B cell (primary cell): ENCODE measurements around the gene STARD9. TPM values are rescaled to one million over a fixed set of nuclear protein-coding genes. Genes with fewer than 3 reads are reported as not detected.

Experiments
- ATAC-seq: fragments of 200-7000 bp; cut with Tn5 transposase; one replicate; pipeline ENCODE4 v1.10.0; 2021; ENCODE audit warnings: low read depth, mild to moderate bottlenecking, moderate number of reproducible peaks, moderate library complexity
- CTCF ChIA-PET: fragments of 350-600 bp; sonication (Branson Sonifier 250); formaldehyde crosslinking; loops from one replicate; lab custom pipeline; 2021; ENCODE audit warnings: antibody characterized with exemption, inconsistent platforms; lab: Charles Lee
- POLR2A ChIA-PET: fragments of 350-600 bp; sonication (Branson Sonifier 250); formaldehyde crosslinking; loops from one replicate; lab custom pipeline; 2021; ENCODE audit warnings: antibody characterized with exemption; lab: Charles Lee
- DNase-seq: peaks from one replicate; pipeline ENCODE4 v3.0.0; 2013
- H2AFZ ChIP-seq: 2 replicates; pipeline ENCODE4 v1.6.1; 2012; ENCODE audit warnings: mild to moderate bottlenecking, low read depth, low read length; ENCODE audit not compliant: insufficient read depth, poor library complexity, severe bottlenecking
- H3K27ac ChIP-seq, 2 donors: 1 replicate in 1 of 2; 2 replicates in 1 of 2; pipeline ENCODE4 v1.5.1; 2012 to 2013; ENCODE audit warnings: low read length in 2 of 2, mild to moderate bottlenecking in 2 of 2, moderate library complexity in 1 of 2
- H3K27me3 ChIP-seq, 4 experiments: fragments of 200-600 bp in 1 of 4; sonication (generic) in 1 of 4; replicated peaks in 1 of 4; 1 replicate in 2 of 4; 2 replicates in 2 of 4; pipeline versions ENCODE4 v1.6.1 to v1.7.0; 2013 to 2016; ENCODE audit warnings: low read length in 3 of 4, mild to moderate bottlenecking in 2 of 4, mixed read lengths in 1 of 4, moderate library complexity in 1 of 4; ENCODE audit not compliant: insufficient read depth in 4 of 4, control insufficient read depth in 3 of 4; ENCODE audit errors: control extremely low read depth in 1 of 4
- H3K36me3 ChIP-seq, 2 experiments: replicated peaks in 1 of 2; 1 replicate in 1 of 2; 2 replicates in 1 of 2; pipeline versions ENCODE4 v1.6.1 to v1.7.1; 2013; ENCODE audit warnings: low read length in 1 of 2; ENCODE audit not compliant: insufficient read depth in 2 of 2, control insufficient read depth in 1 of 2; ENCODE audit errors: control extremely low read depth in 1 of 2, extremely low read depth in 1 of 2
- H3K4me1 ChIP-seq, 2 donors: fragments of 200-600 bp in 1 of 2; sonication (generic) in 1 of 2; 1 replicate in 1 of 2; 2 replicates in 1 of 2; pipeline versions ENCODE4 v1.5.1 to v1.6.1; 2013 to 2017; ENCODE audit warnings: low read length in 2 of 2; ENCODE audit not compliant: control insufficient read depth in 2 of 2, insufficient read depth in 2 of 2
- H3K4me2 ChIP-seq: replicated peaks from 2 replicates; pipeline ENCODE3; 2012; ENCODE audit warnings: mild to moderate bottlenecking, low read depth, low read length; ENCODE audit not compliant: poor library complexity, severe bottlenecking
- H3K4me3 ChIP-seq, 5 experiments: fragments of 200-600 bp in 1 of 5; sonication (generic) in 1 of 5; 1 replicate in 3 of 5; 2 replicates in 2 of 5; pipeline versions ENCODE4 v1.5.1 to v1.7.0; 2011 to 2016; ENCODE audit warnings: low read length in 4 of 5, mild to moderate bottlenecking in 4 of 5, low read depth in 2 of 5, control low read depth in 1 of 5, moderate library complexity in 1 of 5; ENCODE audit not compliant: insufficient read depth in 1 of 5; ENCODE audit errors: control extremely low read depth in 1 of 5, extremely low read depth in 1 of 5
- H3K79me2 ChIP-seq: fragments of 200-600 bp; sonication (generic); one replicate; pipeline ENCODE4 v1.6.0; 2016; ENCODE audit warnings: low read length; ENCODE audit not compliant: control insufficient read depth, insufficient read depth
- H3K9ac ChIP-seq: fragments of 200-600 bp; sonication (generic); 2 replicates; pipeline ENCODE4 v1.6.1; 2017; ENCODE audit warnings: mild to moderate bottlenecking, low read length, moderate library complexity
- H3K9me3 ChIP-seq, 3 donors: one replicate each; pipeline versions ENCODE4 v1.6.1 to v1.7.1; 2013; ENCODE audit warnings: low read length in 2 of 3; ENCODE audit not compliant: control insufficient read depth in 2 of 3, insufficient read depth in 1 of 3; ENCODE audit errors: control extremely low read depth in 1 of 3
- H4K20me1 ChIP-seq: 2 replicates; pipeline ENCODE4 v1.6.0; 2012; ENCODE audit warnings: mild to moderate bottlenecking, low read length; ENCODE audit not compliant: insufficient read depth, control insufficient read depth, poor library complexity, severe bottlenecking
- H3K27ac Mint-ChIP-seq: one replicate; pipeline ENCODE4 v1.8.0; 2021; ENCODE audit warnings: mixed read lengths
- H3K27me3 Mint-ChIP-seq: one replicate; pipeline ENCODE4 v1.8.0; 2021; ENCODE audit warnings: mixed read lengths
- H3K4me1 Mint-ChIP-seq: one replicate; pipeline ENCODE4 v1.8.0; 2021; ENCODE audit warnings: mixed read lengths
- H3K4me3 Mint-ChIP-seq: one replicate; pipeline ENCODE4 v1.8.0; 2021; ENCODE audit warnings: mixed read lengths
- H3K9me3 Mint-ChIP-seq: one replicate; pipeline ENCODE4 v1.8.0; 2022; ENCODE audit warnings: mixed read lengths; ENCODE audit not compliant: insufficient read depth
- EZH2 ChIP-seq: IDR thresholded peaks from 2 replicates; pipeline ENCODE4 v1.6.1; 2012; ENCODE audit warnings: borderline replicate concordance, low read depth, mild to moderate bottlenecking, moderate library complexity, low read length; ENCODE audit not compliant: insufficient read depth, poor library complexity, severe bottlenecking
- WGBS: methylation state at CpG from one replicate; pipeline ENCODE4 v1.1.5; 2013; ENCODE audit warnings: missing lambda C conversion rate; ENCODE audit not compliant: insufficient coverage; 5-methylcytosine and 5-hydroxymethylcytosine counted together
- intact Hi-C: fragments of 100-400 bp; cut with micrococcal nuclease; formaldehyde crosslinking; loops from one replicate; pipeline ENCODE4 v1.10.0; 2022
- polyA plus RNA-seq: library from polyadenylated mRNA; depleted of rRNA; stranded (reverse); fragments of >200 nt; gene quantifications from 2 replicates; pipeline ENCODE4 v1.2.3, GENCODE V29; 2012
- total RNA-seq, 2 donors: library from RNA; stranded (reverse); fragments of 120-200 nt in 1 of 2; gene quantifications; 1 replicate in 1 of 2; 2 replicates in 1 of 2; pipeline versions ENCODE4 v1.2.3 to v1.2.4, GENCODE V29; 2013 to 2022
- TF ChIP-seq, protein P1 (sequence below): fragments of 200-600 bp; IDR thresholded peaks from one replicate; pipeline ENCODE4 v1.8.0; 2022; ENCODE audit warnings: antibody characterized with exemption, mild to moderate bottlenecking

The STARD9 gene
- total and polyA plus RNA-seq, 2 donors (not counting 1 experiment from before 2014, with no cell fraction given) = 5.0 to 23.1 TPM

- Mint-ChIP-seq H3K4me1 (no peaks in the 10 kb centered on the region), H3K4me3 (no peak overlapping the region), H3K27ac (no peak overlapping the region), H3K9me3 (no peaks in the 10 kb centered on the region), H3K27me3 (no peaks in the 10 kb centered on the region)
- TF ChIP-seq, protein P1, sequence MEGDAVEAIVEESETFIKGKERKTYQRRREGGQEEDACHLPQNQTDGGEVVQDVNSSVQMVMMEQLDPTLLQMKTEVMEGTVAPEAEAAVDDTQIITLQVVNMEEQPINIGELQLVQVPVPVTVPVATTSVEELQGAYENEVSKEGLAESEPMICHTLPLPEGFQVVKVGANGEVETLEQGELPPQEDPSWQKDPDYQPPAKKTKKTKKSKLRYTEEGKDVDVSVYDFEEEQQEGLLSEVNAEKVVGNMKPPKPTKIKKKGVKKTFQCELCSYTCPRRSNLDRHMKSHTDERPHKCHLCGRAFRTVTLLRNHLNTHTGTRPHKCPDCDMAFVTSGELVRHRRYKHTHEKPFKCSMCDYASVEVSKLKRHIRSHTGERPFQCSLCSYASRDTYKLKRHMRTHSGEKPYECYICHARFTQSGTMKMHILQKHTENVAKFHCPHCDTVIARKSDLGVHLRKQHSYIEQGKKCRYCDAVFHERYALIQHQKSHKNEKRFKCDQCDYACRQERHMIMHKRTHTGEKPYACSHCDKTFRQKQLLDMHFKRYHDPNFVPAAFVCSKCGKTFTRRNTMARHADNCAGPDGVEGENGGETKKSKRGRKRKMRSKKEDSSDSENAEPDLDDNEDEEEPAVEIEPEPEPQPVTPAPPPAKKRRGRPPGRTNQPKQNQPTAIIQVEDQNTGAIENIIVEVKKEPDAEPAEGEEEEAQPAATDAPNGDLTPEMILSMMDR = no peak
- no peak for TF ChIP-seq EZH2
- DNase-seq = no peak
- Histone ChIP-seq H3K4me1 (no peaks in the 10 kb centered on the region), H3K4me2 (no peak overlapping the region), H3K27ac (no peak overlapping the region), H2AFZ (no peak overlapping the region), H3K4me3 (no peak overlapping the region), H4K20me1 (no peaks in the 10 kb centered on the region), H3K79me2 (no peaks in the 10 kb centered on the region), H3K36me3 (peaks cover 0 to 6% of the 10 kb centered on the region in 2 experiments), H3K27me3 (no peaks in the 10 kb centered on the region), H3K9ac (no peak overlapping the region), H3K9me3 (no peaks in the 10 kb centered on the region)
- intact Hi-C loops = no loop called here
- 84% methylated on average over 4 of the region's 4 CpGs for WGBS
- no peak for ATAC-seq
- ChIA-PET POLR2A (no interaction called here), CTCF (no interaction called here)
Measured at GRCh38 chr15:42691308-42691707, 115.9 kb downstream of the STARD9 start.

DNA sequence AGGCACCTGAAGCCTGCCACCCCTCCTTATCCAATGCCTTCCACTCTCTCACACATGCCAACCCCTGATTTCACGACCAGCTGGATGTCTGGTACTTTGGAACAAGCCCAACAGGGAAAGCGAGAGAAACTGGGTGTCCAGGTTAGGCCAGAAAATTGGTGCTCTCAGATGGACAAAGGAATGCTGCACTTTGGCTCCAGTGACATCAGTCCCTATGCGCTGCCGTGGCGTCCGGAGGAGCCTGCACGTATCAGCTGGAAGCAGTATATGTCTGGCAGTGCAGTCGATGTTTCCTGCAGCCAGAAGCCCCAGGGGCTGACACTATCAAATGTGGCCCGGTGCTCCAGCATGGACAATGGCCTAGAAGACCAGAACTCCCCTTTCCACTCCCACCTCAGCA is 116.4 kb downstream of the STARD9 start:
- CTCF ChIA-PET = no interaction called here

More for the DNA sequence above, 116.4 kb downstream of the STARD9 start:
- DNase-seq (no peak), ATAC-seq (no peak)
- Histone ChIP-seq H3K27ac (no peak overlapping the region), H3K79me2 (no peaks in the 10 kb centered on the region), H3K36me3 (peaks cover 0 to 6% of the 10 kb centered on the region in 2 experiments), H2AFZ (no peak overlapping the region), H3K4me3 (no peak overlapping the region), H3K27me3 (no peaks in the 10 kb centered on the region), H3K9me3 (no peaks in the 10 kb centered on the region), H4K20me1 (no peaks in the 10 kb centered on the region), H3K9ac (no peak overlapping the region), H3K4me2 (no peak overlapping the region), H3K4me1 (no peaks in the 10 kb centered on the region)
- POLR2A ChIA-PET = no interaction called here
- H3K9me3 Mint-ChIP-seq = no peaks in the 10 kb centered on the region
- no peak overlapping the region for H3K27ac Mint-ChIP-seq
- intact Hi-C loops = no loop called here
- H3K27me3 Mint-ChIP-seq = no peaks in the 10 kb centered on the region
- no peaks in the 10 kb centered on the region for H3K4me1 Mint-ChIP-seq
- H3K4me3 Mint-ChIP-seq = no peak overlapping the region
- no peak for TF ChIP-seq EZH2
- TF ChIP-seq, protein P1 = no peak
- WGBS = 94% methylated on average over 9 of the region's 9 CpGs
